AG10803 (cell line): ENCODE results near the gene C3orf20.

ENCODE experiments used
- DNase-seq: peaks from one replicate; pipeline ENCODE4 v3.0.0; 2010; ENCODE audit warnings: low read depth
- H3K4me3 ChIP-seq: 2 replicates; pipeline ENCODE4 v1.5.1; 2011; ENCODE audit warnings: mild to moderate bottlenecking, low read length, control low read depth
- CTCF ChIP-seq: conservative IDR thresholded peaks from 2 replicates; pipeline ENCODE4 v1.5.1; 2011; ENCODE audit warnings: mild to moderate bottlenecking, low read length, control low read depth, inconsistent platforms

C3orf20 gene

GRCh38 chr3:14757153-14757700 lies 82.3 kb downstream of the C3orf20 start:
- H3K4me3 ChIP-seq, result no peak overlapping the region
- no peak for DNase-seq
- no peak for TF ChIP-seq CTCF

GRCh38 chr3:14758297-14758696 lies 83.4 kb downstream of the C3orf20 start:
- no peak for DNase-seq
- H3K4me3 ChIP-seq, result no peak overlapping the region
- TF ChIP-seq CTCF, result no peak

- no peak overlapping the region for H3K4me3 ChIP-seq
- no peak for TF ChIP-seq CTCF
- no peak for DNase-seq
These were observed 84.0 kb downstream of the C3orf20 start for GRCh38 chr3:14758959-14759358.

- no peak overlapping the region for H3K4me3 ChIP-seq
- DNase-seq, result no peak
- no peak for TF ChIP-seq CTCF
These were observed 85.2 kb downstream of the C3orf20 start for GRCh38 chr3:14760185-14760584.

- TF ChIP-seq CTCF, result no peak
- DNase-seq, result no peak
- no peak overlapping the region for H3K4me3 ChIP-seq
These were observed 86.3 kb downstream of the C3orf20 start for GRCh38 chr3:14761121-14761672.

- TF ChIP-seq CTCF, result no peak
- no peak overlapping the region for H3K4me3 ChIP-seq
- no peak for DNase-seq
These were observed 86.9 kb downstream of the C3orf20 start for GRCh38 chr3:14761866-14762265.

- TF ChIP-seq CTCF, result no peak
- DNase-seq, result no peak
- no peak overlapping the region for H3K4me3 ChIP-seq
These were observed 87.8 kb downstream of the C3orf20 start for GRCh38 chr3:14762701-14763100.
